ENCODE results near the gene NUMB. TPM values are rescaled to one million over a fixed set of nuclear protein-coding genes. Genes with fewer than 3 reads are reported as not detected.

NUMB gene
- total RNA-seq, 1 donor from 2014 or later = 218 TPM

GRCh38 chr14:73307261-73307660, 151.1 kb downstream of the NUMB start:
- no peak for TF ChIP-seq CTCF (IDR thresholded peaks at IDR 0.05; ENCODE audit: unreplicated experiment)
- peaks cover 4% of the 10 kb centered on the region for H3K27me3 Mint-ChIP-seq (ENCODE audit: unreplicated experiment)
- no peak for DNase-seq (ENCODE audit: low spot score)
- peak overlapping the region; percentile 34 for H3K27ac Mint-ChIP-seq (ENCODE audit: unreplicated experiment)
- peaks cover 9% of the 10 kb centered on the region for H3K4me1 Mint-ChIP-seq (ENCODE audit: unreplicated experiment)
- no peaks in the 10 kb centered on the region for H3K9me3 Mint-ChIP-seq (ENCODE audit: unreplicated experiment)
- peaks cover 27% of the 10 kb centered on the region for H3K36me3 Mint-ChIP-seq (ENCODE audit: low read depth, unreplicated experiment)
- peak overlapping the region; percentile 58 for H3K4me3 Mint-ChIP-seq (ENCODE audit: unreplicated experiment)

- Mint-ChIP-seq H3K4me3 (ENCODE audit: unreplicated experiment) (no peak overlapping the region), H3K27ac (ENCODE audit: unreplicated experiment) (no peak overlapping the region), H3K9me3 (ENCODE audit: unreplicated experiment) (no peaks in the 10 kb centered on the region), H3K36me3 (ENCODE audit: low read depth, unreplicated experiment) (peaks cover 27% of the 10 kb centered on the region), H3K4me1 (ENCODE audit: unreplicated experiment) (peaks cover 7% of the 10 kb centered on the region), H3K27me3 (ENCODE audit: unreplicated experiment) (peaks cover 4% of the 10 kb centered on the region)
- no peak for DNase-seq (ENCODE audit: low spot score)
- TF ChIP-seq CTCF (IDR thresholded peaks at IDR 0.05; ENCODE audit: unreplicated experiment) = no peak
Observed at GRCh38 chr14:73305499-73305898, 152.8 kb downstream of the NUMB start.

GRCh38 chr14:73295198-73295796, 163.0 kb downstream of the NUMB start:
- Mint-ChIP-seq H3K4me3 (ENCODE audit: unreplicated experiment) (no peak overlapping the region), H3K27me3 (ENCODE audit: unreplicated experiment) (peaks cover 7% of the 10 kb centered on the region), H3K27ac (ENCODE audit: unreplicated experiment) (no peak overlapping the region), H3K4me1 (ENCODE audit: unreplicated experiment) (peaks cover 3% of the 10 kb centered on the region), H3K36me3 (ENCODE audit: low read depth, unreplicated experiment) (peaks cover 20% of the 10 kb centered on the region), H3K9me3 (ENCODE audit: unreplicated experiment) (no peaks in the 10 kb centered on the region)
- peak; percentile 73 for TF ChIP-seq CTCF (IDR thresholded peaks at IDR 0.05; ENCODE audit: unreplicated experiment)
- DNase-seq (ENCODE audit: low spot score) = no peak

- peaks cover 2% of the 10 kb centered on the region for H3K4me1 Mint-ChIP-seq (ENCODE audit: unreplicated experiment)
- H3K27me3 Mint-ChIP-seq (ENCODE audit: unreplicated experiment) = peaks cover 7% of the 10 kb centered on the region
- DNase-seq (ENCODE audit: low spot score) = no peak
- peak overlapping the region; percentile 82 for H3K4me3 Mint-ChIP-seq (ENCODE audit: unreplicated experiment)
- H3K9me3 Mint-ChIP-seq (ENCODE audit: unreplicated experiment) = no peaks in the 10 kb centered on the region
- no peak for TF ChIP-seq CTCF (IDR thresholded peaks at IDR 0.05; ENCODE audit: unreplicated experiment)
- H3K36me3 Mint-ChIP-seq (ENCODE audit: low read depth, unreplicated experiment) = peaks cover 24% of the 10 kb centered on the region
- peak overlapping the region; percentile 50 for H3K27ac Mint-ChIP-seq (ENCODE audit: unreplicated experiment)
Observed at GRCh38 chr14:73293782-73294781, 164.3 kb downstream of the NUMB start.

GRCh38 chr14:73290279-73290678, 168.1 kb downstream of the NUMB start:
- no peak for DNase-seq (ENCODE audit: low spot score)
- Mint-ChIP-seq H3K27me3 (ENCODE audit: unreplicated experiment) (peaks cover 7% of the 10 kb centered on the region), H3K36me3 (ENCODE audit: low read depth, unreplicated experiment) (peaks cover 34% of the 10 kb centered on the region), H3K9me3 (ENCODE audit: unreplicated experiment) (no peaks in the 10 kb centered on the region), H3K4me3 (ENCODE audit: unreplicated experiment) (no peak overlapping the region), H3K4me1 (ENCODE audit: unreplicated experiment) (peaks cover 2% of the 10 kb centered on the region), H3K27ac (ENCODE audit: unreplicated experiment) (no peak overlapping the region)
- no peak for TF ChIP-seq CTCF (IDR thresholded peaks at IDR 0.05; ENCODE audit: unreplicated experiment)

Measured in endothelial cell (in vitro differentiated cells).